Stimulated activated CD8-positive, alpha-beta memory T cell treated with anti-CD3 and anti-CD28 coated beads, Interleukin-12 subunit alpha, Interleukin-12 subunit beta, amount 100 ng/mL, for 4 hours (primary cell): Measurements from ENCODE around the gene COG1.

Source experiments
- DNase-seq: peaks from one replicate; pipeline ENCODE4 v3.0.0-alpha.2; 2020; ENCODE audit warnings: low read depth

The COG1 gene

DNA sequence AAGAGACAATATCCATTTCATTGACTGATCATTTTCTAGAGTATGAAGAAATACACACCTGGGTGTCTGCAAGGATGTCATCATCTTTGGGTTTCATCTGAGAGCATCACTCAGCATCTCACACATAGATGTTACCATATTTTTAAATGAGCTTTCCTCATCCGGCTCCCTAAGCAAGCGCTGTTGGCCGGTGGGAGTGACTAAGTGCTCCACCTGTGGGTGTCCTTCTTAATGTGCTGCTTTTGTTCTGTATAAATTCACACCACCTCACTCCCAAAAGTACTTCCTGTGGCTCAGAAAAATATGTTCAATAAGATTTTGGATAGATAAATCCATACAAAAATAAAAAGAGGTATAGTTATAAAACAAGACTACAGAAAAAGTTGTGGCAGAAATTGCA lies 20.6 kb upstream of the COG1 start:
- DNase-seq = no peak

DNA sequence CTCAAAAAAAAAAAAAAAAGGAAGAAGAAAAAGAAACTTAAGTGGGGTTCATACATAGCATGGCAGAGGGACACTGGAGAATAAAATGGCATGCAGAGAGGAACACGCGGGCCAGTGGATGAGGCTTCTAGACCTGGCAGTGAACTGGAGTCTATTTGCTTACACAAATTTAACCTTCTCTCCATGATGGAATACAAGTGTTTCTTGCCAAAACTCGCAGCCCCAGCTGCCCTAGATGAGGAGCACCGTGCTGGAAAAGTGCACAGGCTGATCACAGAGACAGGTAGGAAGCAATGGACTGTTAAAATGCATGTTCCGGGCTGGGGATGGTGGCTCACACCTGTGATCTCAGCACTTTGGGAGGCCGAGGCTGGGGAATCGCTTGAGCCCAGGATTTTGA lies 18.7 kb upstream of the COG1 start:
- no peak for DNase-seq

DNA sequence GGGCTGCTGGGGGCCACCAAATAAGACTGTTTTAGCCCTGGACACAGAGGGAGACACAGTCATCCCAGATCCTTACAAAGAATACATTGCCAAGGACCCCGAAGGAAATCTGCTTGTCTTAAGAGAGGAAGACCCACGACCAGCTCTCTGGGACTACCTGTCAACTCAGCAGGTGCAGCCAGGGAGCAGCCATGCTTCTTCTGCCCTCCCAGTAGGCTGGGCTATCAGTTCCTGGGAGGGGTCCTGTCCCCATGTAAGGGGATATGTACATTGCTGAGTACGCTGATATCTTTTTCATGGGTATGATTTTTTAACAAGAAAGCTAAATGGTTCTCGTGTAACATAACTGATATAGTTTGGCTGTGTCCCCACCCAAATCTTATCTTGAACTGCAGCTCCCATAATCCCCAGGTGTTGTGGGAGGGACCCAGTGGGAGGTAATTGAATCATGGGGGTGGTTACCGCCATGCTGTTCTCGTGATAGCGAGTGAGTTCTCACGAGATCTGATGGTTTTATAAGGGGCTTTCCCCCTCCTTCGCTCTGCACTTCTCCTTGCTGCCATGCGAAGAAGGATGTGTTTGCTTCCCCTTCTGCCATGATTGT lies 16.8 kb upstream of the COG1 start:
- DNase-seq = no peak

DNA sequence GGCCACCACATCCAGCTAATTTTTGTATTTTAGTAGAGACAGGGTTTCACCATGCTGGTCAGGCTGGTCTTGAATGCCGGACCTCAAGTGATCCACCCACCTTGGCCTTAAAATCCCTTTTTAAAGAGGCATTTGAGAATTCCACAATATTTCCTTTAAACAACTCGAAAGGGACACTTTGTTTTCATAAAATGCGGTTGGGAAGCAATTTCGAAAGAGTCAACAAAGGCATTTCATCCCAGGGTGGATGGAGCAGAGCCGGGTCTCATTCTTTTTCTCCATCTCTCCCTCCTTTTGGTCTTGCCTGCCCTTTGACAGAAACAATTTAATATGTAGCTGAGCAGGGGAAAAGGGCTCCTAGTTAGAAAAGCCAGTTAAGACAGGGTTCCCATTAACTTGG lies 13.5 kb upstream of the COG1 start:
- no peak for DNase-seq

DNA sequence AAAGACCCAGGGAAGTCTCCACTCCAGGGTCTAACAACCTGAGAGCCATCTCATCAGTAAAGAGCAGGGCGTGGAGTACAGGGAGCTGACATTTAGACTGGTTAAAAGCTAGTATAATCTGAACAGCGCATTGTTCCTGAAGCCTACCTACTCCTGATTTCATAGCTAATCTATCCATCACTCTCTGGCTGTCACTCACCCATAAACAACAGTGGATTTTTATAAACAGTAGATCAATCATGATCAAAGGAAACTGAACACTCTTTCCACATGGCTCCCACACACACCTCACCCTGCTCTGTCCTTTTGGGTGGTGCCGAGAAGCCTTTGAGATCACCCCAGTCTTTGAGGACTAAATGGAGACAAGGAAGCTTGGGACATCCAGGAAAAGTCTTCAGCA lies 13.0 kb upstream of the COG1 start:
- DNase-seq = no peak

DNA sequence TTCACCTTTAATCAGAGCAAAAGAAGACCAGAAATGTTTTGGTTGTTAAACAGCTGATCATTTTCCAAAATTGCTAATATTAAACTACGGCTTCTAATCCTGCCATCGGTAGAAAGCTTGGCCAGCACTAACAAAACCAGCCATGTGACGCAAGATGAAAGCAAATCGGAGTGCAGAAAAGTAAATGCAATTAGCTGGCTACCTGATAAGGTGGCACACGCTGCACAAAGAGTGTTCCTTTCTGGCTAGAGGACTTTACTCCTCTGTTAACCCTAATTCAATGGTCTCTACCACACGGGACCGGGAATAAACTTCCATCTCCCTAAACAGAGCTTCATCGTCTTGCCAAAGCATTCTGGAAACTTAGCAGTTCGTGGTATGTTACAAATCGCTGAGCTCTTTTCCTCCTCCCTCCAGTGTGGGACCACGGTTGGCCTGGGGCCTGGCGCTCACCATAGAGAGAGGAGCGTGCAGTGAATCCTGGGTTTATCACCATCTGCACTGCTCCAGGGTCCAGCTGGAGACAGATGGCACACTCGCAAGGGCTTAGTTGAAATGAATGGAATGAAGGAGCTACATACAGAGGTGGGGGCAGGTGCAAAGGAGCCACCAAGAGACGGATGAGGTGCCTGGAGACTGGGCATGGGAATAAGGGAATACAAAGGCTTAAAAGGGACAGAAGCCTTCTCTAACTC lies 10.1 kb upstream of the COG1 start:
- no peak for DNase-seq

DNA sequence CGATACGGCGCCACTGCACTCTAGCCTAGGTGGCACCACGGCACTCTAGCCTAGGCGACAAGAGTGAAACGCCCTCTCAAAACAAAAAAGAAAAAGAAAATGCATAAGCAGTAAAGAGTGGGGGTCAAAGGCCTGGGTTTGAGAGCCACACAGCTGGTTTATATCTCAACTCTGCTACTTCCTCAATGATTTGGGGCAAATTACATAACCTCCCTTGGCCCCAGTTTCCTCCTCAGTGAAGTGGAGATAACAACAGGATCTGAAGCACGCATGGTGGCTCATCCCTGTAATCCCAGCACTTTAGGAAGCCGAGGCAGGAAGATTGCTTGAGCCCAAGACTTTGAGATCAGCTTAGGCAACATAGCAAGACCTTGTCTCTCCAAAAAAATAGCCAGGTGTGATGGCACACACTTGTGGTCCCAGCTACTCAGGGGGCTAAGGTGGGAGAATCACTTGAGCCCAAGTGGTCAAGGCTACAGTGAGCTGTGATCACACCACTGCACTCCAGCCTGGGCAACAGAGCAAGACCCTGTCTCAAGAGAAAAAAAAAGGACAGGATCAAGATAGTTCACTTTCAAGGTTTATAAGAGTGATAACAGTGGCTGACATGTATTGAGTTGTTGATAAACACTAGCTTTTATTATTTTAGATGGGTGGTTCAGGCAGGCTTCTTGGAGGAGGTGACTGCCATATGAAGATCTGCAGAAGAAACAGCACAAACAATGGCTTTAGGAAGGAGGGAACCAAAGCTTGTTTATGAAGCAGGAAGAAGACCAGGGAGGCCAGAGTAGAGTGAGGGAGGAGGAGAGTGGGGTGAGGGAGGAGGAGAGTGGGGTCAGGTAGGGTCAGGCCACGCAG lies 8.5 kb upstream of the COG1 start:
- no peak for DNase-seq

DNA sequence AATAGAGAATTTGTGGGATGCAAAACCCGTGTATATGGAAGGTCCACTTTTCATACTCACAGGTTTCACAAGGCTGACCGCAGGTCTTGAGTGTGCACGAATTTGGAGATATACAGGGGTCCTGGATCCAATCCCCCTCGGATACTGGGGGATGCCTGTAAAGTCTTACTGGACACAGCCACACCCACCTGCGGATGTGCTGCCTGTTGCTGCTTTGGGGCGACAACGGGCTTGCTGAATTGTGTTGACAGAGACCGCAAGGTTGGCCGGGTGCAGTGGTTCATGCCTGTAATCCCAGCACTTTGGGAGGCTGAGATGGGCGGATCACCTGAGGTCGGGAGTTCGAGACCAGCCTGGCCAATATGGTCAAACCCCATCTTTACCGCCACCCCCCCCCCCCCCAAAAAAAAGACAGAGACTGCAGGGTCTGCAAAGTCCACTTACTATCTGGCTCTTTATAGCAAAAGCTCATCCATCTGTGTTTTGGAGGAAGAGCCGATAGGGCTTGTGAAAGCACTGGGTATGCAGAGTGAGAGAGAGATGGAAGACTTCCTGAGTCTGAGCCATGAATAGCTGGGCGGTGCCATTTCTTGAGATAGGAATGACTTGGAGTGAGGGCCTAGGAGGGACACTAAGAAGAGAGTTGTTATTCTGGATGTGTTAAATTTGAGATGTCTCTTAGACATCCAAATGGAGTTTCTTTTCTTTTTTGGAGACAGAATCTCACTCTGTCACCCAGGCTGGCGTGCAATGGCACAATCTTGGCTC lies 6.4 kb upstream of the COG1 start:
- no peak for DNase-seq

DNA sequence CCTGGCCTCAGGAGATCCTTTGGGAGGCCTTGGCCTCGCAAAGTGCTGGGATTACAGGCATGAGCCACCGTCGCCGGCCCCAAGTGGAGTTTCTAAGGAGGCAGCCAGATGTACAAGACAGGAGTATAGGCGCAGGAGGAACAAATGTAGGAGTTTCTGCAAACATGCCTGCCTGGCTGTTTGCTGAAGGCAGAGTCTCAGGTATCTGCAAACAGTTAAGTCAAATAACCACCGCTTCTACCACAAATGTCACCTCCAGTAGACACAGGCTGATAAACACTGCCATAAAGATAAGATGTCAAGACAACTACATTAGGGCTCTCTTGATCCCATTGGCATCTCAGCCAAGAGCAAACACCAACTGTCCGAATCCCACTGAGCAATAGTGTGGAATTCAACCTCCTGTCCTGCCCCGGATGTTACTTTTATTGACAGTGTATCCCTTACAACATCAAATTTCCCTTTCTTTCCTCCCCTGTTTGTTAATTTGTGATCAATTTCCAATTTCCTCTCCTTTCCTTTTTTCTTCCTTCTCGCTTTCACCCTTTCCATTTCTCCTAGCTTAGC lies 5.6 kb upstream of the COG1 start:
- no peak for DNase-seq

DNA sequence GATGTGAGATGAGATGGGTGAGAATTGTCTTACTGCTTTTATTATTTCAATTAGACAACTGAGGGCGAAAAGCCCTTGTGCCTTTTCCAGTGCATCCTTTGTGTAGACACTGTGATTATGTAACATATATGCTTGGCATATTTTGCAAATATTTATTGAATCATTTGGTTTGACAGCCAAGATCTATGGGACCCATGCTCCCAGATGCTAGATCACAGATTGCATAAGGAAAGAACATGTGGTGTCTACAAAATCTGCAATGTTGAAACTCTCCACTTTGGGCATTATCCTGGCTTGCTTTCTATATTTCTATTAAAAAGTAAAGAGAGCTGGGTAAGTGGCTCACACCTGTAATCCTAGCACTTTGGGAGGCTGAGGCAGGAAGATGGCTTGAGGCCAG lies 4.8 kb upstream of the COG1 start:
- no peak for DNase-seq

DNA sequence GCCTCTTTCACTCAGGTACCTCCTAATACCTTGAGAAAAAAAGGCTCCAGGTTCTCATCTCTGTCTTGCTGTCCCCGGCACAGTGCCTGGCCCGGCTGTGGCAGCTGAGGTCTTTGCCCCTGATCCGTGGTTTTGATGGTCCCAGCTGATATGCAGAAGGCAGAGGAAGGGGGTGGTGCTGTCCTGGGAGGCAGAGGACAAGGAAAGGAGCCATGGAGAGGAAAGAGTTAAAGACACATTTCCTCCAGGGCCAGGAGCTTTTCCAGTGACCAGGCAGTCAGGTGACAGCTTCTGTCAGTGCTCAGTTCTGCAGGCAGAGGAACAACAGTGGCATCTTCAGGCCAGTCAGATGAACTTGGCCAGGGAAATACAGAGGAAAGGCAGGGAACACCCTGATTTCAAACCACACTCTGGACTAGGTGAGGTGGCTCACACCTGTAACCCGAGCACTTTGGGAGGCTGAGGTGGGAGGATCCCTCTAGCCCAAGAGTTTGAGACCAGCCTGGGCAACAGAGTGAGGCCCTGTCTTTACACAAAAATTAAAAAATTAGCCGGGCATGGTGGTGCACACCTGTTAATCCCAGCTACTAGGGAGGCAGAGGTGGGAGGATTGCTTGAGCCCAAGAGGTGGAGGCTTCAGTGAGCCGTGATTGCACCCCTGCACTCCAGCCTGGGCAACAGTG lies 3.3 kb upstream of the COG1 start:
- DNase-seq = no peak

DNA sequence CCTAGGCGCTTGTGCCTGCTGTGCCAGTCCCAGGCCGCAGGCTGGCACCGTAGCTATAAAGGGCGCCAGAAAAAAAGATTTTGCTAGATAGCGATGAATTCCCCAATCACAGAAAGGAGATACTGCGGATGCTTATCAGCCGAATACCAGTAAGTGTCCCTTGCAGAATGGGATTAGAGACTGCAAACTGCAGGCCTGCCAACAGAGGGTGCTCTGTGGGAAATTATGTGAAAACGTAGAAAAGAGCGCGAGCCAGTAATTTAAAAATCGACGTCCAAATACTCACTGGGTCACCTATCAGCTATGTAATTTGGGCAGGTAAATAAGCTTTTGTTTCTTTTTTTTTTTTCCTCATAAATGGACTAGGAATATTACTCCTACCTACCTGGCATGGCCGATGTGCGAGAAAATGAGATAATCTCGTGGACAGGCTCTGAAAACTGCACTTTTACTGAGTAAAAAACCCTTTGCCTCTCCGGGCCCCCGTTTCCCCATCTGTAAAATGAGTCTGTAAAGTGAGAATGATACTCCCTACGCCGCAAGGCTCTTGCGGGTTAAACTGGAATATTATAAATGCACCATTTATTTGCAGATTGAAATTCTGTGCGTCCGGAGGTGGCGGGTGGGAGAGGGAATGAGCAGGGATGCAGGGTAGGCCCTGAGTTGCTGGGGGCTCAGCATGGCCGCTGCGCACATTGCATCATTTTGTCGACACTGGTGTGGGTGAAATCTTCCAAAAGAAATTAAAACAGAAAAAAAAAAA lies 1.2 kb upstream of the COG1 start:
- DNase-seq = peak; percentile 32

DNA sequence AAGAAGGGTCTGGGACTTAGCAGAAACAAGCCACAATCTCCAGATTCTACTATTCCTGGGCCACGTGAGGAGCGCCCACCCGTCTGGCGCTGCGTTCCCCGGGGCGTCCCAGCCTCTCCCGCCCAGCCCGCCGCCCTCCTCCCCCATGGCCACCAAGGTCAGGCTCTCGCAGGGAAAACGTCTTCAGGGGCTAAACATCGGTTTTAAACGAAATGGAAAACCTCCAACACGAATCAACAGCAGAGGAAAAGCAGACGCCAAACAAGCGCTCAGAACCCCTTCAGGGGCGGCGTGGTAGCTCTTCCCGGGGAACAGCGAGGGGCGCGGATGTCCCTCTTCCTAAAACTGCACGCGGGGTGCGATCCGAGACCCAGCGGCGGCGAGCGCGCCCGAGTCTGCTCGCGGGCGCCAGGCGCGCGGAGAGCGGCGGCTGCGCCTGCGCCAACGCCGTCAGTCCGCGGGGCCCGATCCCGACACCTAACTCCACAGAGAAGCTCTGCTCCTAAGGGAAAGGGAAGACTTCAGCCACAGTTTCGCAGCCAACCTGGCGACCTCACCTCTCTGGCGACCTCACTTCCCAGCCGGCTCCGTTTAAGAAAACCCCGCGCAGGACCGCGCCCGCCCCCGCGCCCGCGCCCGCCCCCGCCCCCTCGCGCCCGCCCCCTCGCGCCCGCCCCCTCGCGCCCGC lies 505 bp upstream of the COG1 start:
- DNase-seq = peak; percentile 53

DNA sequence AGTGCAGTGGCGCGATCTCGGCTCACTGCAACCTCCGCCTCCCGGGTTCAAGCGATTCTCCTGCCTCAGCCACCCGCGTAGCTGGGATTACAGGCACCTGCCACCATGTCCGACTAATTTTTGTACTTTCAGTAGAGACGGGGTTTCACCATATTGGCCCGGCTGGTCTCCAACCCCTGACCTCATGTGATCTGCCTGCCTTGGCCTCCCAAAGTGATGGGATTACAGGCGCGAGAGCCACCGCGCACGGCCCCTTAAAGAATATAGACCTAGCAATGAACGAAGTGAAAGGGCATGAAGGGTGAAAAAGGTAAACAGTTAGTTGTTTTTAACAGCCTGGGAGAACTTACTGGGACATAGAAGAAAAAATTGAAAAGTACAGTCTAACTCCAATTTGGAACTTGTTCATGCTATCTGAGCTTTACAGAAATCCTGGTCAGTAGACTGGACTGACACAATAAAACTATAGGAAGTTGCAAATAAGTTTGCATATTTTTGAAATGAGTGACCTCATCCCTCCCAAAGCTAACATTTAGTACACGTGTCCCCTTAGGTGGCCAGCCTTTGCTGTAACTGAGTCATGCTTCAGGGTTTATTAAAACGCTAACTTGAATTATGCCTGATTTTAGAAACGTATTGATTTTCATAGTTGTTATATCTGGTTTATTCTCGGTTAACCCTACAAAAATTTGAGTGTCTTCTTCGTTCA lies 1.8 kb downstream of the COG1 start:
- DNase-seq = no peak

DNA sequence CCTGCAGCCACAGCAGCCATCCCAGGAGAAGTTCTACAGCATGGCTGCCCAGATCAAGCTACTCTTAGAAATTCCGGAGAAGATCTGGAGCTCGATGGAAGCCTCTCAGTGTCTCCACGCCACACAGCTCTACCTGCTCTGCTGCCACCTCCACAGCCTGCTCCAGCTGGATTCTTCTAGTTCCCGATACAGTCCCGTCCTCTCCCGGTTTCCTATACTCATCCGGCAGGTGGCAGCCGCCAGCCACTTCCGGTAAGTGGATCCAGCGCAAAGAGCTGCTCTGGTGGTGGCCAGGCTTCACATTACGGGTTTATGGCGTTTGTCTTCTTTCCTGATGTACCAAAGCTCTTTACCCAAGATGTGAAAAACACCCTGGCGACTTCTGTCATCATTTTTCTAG lies 3.6 kb downstream of the COG1 start:
- no peak for DNase-seq

DNA sequence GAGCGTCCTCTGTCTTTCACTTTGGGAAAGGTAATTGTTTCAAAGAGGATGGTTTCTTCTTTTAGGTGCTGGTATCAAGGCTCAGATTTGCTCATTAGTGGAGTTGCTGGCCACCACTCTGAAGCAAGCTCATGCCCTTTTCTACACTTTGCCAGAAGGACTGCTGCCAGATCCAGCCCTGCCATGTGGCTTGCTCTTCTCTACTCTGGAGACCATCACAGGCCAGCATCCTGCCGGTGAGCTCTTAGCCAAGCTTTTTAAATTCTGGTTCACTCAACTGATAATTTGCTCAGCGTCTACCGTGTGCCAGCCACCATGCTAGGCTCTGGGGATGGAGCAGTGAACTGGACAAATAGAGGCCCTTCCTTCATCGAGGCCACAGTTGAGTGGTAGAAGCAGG lies 4.3 kb downstream of the COG1 start:
- DNase-seq = no peak

DNA sequence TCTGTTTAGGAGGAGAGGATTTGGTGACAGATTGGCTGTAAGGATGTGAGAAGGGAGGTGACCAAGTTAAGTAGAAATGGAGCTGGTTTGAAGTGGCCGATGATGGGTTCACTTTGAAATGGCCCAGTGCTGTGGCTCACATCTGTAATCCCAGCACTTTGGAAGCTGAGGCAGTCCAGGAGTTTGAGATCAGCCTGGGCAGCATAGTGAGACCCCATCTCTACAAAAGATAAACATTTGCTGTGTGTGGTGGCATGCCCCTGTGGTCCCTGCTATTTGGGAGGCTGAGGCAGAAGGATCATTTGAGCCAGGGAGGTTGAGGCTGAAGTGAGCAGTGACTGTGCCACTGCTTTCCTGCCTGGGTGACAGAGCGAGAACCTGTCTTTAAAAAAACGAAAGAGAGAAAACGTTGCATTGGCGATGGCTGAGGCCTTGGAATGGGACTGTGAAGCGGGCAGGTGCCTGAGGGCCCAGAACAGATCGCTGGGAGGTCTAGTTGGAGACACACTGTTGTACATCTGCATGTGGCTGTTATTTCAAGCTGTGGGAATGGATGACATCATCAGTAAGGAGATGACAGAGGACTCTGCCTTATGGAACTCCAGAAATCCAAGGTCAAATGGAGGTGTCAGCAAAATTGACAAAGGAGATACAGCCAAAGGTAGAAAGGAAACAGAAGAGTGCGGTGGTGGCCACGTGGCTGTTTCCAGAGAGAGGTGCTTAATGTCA lies 5.5 kb downstream of the COG1 start:
- DNase-seq = no peak

DNA sequence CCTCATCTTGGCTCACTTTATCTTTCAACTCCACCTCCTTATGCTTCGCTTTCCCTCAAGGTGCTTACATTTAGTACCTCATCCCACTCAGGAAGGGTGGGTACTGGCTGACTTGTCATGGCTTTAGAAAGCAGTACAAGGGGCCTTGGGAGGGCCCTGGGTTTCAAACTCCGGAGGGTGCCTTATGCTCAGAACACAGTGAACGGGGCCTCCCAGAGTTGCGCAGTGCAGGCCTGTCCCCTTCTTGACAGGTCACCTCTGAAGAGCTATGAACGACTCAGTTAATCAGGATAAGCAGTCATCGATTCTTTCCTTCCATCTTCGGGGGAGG lies 6.0 kb downstream of the COG1 start:
- DNase-seq = no peak

DNA sequence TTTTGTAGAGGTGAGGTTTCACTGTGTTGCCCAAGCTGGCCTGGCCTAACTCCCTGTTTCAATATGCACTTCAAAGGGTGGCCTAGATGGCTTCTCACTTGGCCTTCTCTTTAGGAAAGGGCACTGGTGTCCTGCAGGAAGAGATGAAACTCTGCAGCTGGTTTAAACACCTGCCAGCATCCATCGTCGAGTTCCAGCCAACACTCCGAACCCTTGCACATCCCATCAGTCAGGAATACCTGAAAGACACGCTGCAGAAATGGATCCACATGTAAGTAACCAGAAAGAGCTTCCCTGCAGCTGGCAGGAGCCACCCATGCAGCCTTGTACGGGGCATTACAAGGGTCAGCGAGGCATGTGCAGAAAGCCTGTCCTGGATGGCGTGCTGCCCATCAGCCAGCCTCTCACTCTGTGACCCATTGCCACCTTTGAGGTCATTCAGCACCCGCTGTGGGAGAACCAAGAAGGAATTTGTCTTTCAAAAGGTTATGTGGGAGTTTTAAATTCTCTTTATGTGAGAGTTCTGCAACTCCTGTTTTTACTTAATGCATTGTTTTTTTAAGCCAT lies 7.0 kb downstream of the COG1 start:
- no peak for DNase-seq
